HepG2 (cell line): ENCODE data around the gene CBLN3. TPM values are rescaled to one million over a fixed set of nuclear protein-coding genes. Genes with fewer than 3 reads are reported as not detected.

Experiments
- ATAC-seq: fragments of 200-7000 bp; cut with Tn5 transposase; 3 replicates; pipeline ENCODE4 v1.9.1; 2020; ENCODE audit warnings: mild to moderate bottlenecking, moderate library complexity
- BruUV-seq: library from RNA; stranded (reverse); fragments of 400-500 nt; replicated peaks from 2 replicates; lab custom pipeline; 2021; lab: Mats Ljungman, UMichigan
- CTCF ChIA-PET: fragments of 300-600 bp; formaldehyde crosslinking; extraction: SDS; loops from one replicate; lab custom pipeline; 2021; ENCODE audit warnings: low total read pairs, inconsistent platforms, low intra/inter-chr PET ratio; lab: Yijun Ruan, JAX
- POLR2A ChIA-PET: fragments of 350-600 bp; sonication (Branson Sonifier 250); formaldehyde crosslinking; loops from one replicate; lab custom pipeline; 2020; ENCODE audit warnings: antibody characterized with exemption, inconsistent platforms; lab: Yijun Ruan, JAX
- DNase-seq: peaks from one replicate; pipeline ENCODE4 v3.0.0-alpha.2; 2015; ENCODE audit warnings: low spot score
- FAIRE-seq: peaks from 3 replicates; lab custom pipeline; 2011; peaks lifted over from hg19 to GRCh38; lab: Jason Lieb, UNC
- H2AFZ ChIP-seq: one replicate; pipeline ENCODE4 v1.6.1; 2011; ENCODE audit warnings: low read length, inconsistent platforms
- H3K27ac ChIP-seq: fragments of 300-600 bp; 3 replicates; pipeline ENCODE4 v1.8.0; 2011; ENCODE audit warnings: mixed run types, mild to moderate bottlenecking, mixed read lengths, low read length, inconsistent platforms; ENCODE audit not compliant: insufficient read depth; ENCODE audit errors: extremely low read length
- H3K27me3 ChIP-seq, 2 experiments: fragments of 200-600 bp in 1 of 2; 2 replicates in 1 of 2; 3 replicates in 1 of 2; pipeline versions ENCODE4 v1.6.0 to v1.8.0; 2011; ENCODE audit warnings: low read length in 2 of 2, mild to moderate bottlenecking in 2 of 2, moderate library complexity in 2 of 2, inconsistent platforms in 1 of 2; ENCODE audit not compliant: insufficient read depth in 2 of 2, control insufficient read depth in 1 of 2
- H3K36me3 ChIP-seq, 2 experiments: fragments of 200-600 bp in 1 of 2; replicated peaks in 1 of 2; 2 replicates in 1 of 2; 3 replicates in 1 of 2; pipeline versions ENCODE4 v1.5.1 to v1.8.0; 2011; ENCODE audit warnings: low read length in 2 of 2, inconsistent platforms in 1 of 2; ENCODE audit not compliant: insufficient read depth in 2 of 2, control insufficient read depth in 1 of 2
- H3K4me1 ChIP-seq: 2 replicates; pipeline ENCODE4 v1.5.1; 2012; ENCODE audit warnings: low read length, inconsistent platforms; ENCODE audit not compliant: insufficient read depth
- H3K4me2 ChIP-seq: 2 replicates; pipeline ENCODE4 v1.6.0; 2011; ENCODE audit warnings: low read depth, low read length, inconsistent platforms
- H3K4me3 ChIP-seq, 3 experiments: fragments of 200-600 bp in 1 of 3; sonication (generic), shearing (Covaris generic) in 1 of 3; replicated peaks in 1 of 3; 2 replicates each; pipeline ENCODE4 v1.5.1; 2011 to 2016; ENCODE audit warnings: low read length in 3 of 3, inconsistent platforms in 2 of 3, low read depth in 2 of 3, mild to moderate bottlenecking in 2 of 3, control low read depth in 1 of 3, mixed read lengths in 1 of 3; ENCODE audit not compliant: insufficient read depth in 1 of 3
- H3K79me2 ChIP-seq: one replicate; pipeline ENCODE4 v1.6.1; 2011; ENCODE audit warnings: low read length, inconsistent platforms; ENCODE audit not compliant: insufficient read depth
- H3K9ac ChIP-seq: 2 replicates; pipeline ENCODE4 v1.6.0; 2011; ENCODE audit warnings: mild to moderate bottlenecking, low read depth, low read length, inconsistent platforms; ENCODE audit not compliant: insufficient read depth
- H3K9me3 ChIP-seq: 2 replicates; pipeline ENCODE4 v1.5.1; 2012; ENCODE audit warnings: mild to moderate bottlenecking, low read length
- H4K20me1 ChIP-seq: 2 replicates; pipeline ENCODE4 v1.6.0; 2011; ENCODE audit warnings: inconsistent platforms, mild to moderate bottlenecking, low read length, moderate library complexity; ENCODE audit not compliant: insufficient read depth
- ATRX ChIP-seq: sonication (generic); formaldehyde crosslinking; IDR thresholded peaks from 2 replicates; pipeline ENCODE4 v1.4.0; 2020; ENCODE audit warnings: missing genetic modification reagents, borderline replicate concordance
- EZH2 ChIP-seq: conservative IDR thresholded peaks from 2 replicates; pipeline ENCODE4 v1.6.1; 2012; ENCODE audit warnings: mild to moderate bottlenecking, low read depth, low read length, moderate library complexity
- HOXA3 ChIP-seq: sonication (generic); formaldehyde crosslinking; IDR thresholded peaks from 2 replicates; pipeline ENCODE4 v1.5.0; 2020; ENCODE audit warnings: missing genetic modification reagents
- HOXA5 ChIP-seq: sonication (generic); formaldehyde crosslinking; IDR thresholded peaks from 2 replicates; pipeline ENCODE4 v1.4.0; 2020; ENCODE audit warnings: missing genetic modification reagents
- PLRG1 ChIP-seq: fragments of 450-650 bp; conservative IDR thresholded peaks from 2 replicates; pipeline ENCODE4 v1.6.1; 2016
- RAD21 ChIP-seq: fragments of 450-650 bp; formaldehyde crosslinking; IDR thresholded peaks from 2 replicates; pipeline ENCODE4 v1.5.0; 2020; ENCODE audit warnings: mild to moderate bottlenecking
- RBAK ChIP-seq: sonication (generic); formaldehyde crosslinking; IDR thresholded peaks from 2 replicates; pipeline ENCODE4 v1.5.1; 2020; ENCODE audit warnings: mild to moderate bottlenecking, missing genetic modification reagents
- RBFOX2 ChIP-seq: fragments of 200-400 bp; formaldehyde crosslinking; IDR thresholded peaks from 2 replicates; pipeline ENCODE4 v1.6.1; 2017; ENCODE audit warnings: low read depth, mild to moderate bottlenecking, low read length
- ZNF354B ChIP-seq: sonication (generic); formaldehyde crosslinking; IDR thresholded peaks from 2 replicates; pipeline ENCODE4 v1.8.0; 2022; ENCODE audit warnings: mild to moderate bottlenecking, missing genetic modification reagents
- WGBS: methylation state at CpG from one replicate; pipeline ENCODE4 v1.1.6; 2017; ENCODE audit warnings: low lambda C conversion rate; 5-methylcytosine and 5-hydroxymethylcytosine counted together
- in situ Hi-C: cut with HindIII; loops from 2 replicates; pipeline ENCODE4 v1.10.0; 2017; ENCODE audit warnings: low pct_unique_long_range_greater_than_20kb; ENCODE audit not compliant: extremely low pct_ligation_motif_present
- intact Hi-C: fragments of 100-400 bp; cut with micrococcal nuclease; formaldehyde crosslinking; loops from one replicate; pipeline ENCODE4 v1.10.0; 2022; ENCODE audit not compliant: unreplicated experiment
- polyA plus RNA-seq, 8 experiments: library from polyadenylated mRNA; depleted of rRNA in 3 of 8; stranded (reverse) in 7 of 8; unstranded in 1 of 8; fragments of >200 nt; fragmentation: Illumina TruSeq in 4 of 8; extraction: Trizol in 4 of 8; gene quantifications; 2 replicates each; pipeline versions ENCODE4 v1.2.1 to v1.2.3, GENCODE V29; 2011 to 2016; ENCODE audit warnings: low read depth in 4 of 8, missing spikeins in 1 of 8, mixed read lengths in 1 of 8; ENCODE audit not compliant: insufficient read depth in 1 of 8
- total RNA-seq, 5 experiments: library from RNA; depleted of rRNA; stranded (reverse); fragments of >200 nt; fragmentation: Illumina TruSeq; extraction: Trizol; gene quantifications; 2 replicates each; pipeline ENCODE4 v1.2.3, GENCODE V29; 2016; ENCODE audit warnings: low read depth in 1 of 5
- TF ChIP-seq, protein P1 (sequence below): IDR thresholded peaks from 2 replicates; pipeline ENCODE4 v1.6.1; 2012; ENCODE audit warnings: inconsistent platforms
- TF ChIP-seq, protein P2 (sequence below): sonication (generic); formaldehyde crosslinking; IDR thresholded peaks from 2 replicates; pipeline ENCODE4 v1.4.0; 2020; ENCODE audit warnings: missing genetic modification reagents
- TF ChIP-seq, protein P3 (sequence below): sonication (generic); formaldehyde crosslinking; IDR thresholded peaks from 2 replicates; pipeline ENCODE4 v1.4.0; 2020; ENCODE audit warnings: missing genetic modification reagents, borderline replicate concordance
- TF ChIP-seq, protein P4 (sequence below): sonication (generic); formaldehyde crosslinking; IDR thresholded peaks from 2 replicates; pipeline ENCODE4 v1.8.0; 2022; ENCODE audit warnings: mild to moderate bottlenecking, missing genetic modification reagents; ENCODE audit not compliant: insufficient replicate concordance
- TF ChIP-seq, protein P5 (sequence below): sonication (generic); formaldehyde crosslinking; IDR thresholded peaks from 2 replicates; pipeline ENCODE4 v1.9.0; 2021; ENCODE audit warnings: missing genetic modification reagents, mild to moderate bottlenecking, borderline replicate concordance

Gene CBLN3
- total and polyA plus RNA-seq, 2 of the 13 experiments (the other 11 are each of a cell fraction or from before 2014, with no cell fraction given): 0.66 to 0.98 TPM

DNA sequence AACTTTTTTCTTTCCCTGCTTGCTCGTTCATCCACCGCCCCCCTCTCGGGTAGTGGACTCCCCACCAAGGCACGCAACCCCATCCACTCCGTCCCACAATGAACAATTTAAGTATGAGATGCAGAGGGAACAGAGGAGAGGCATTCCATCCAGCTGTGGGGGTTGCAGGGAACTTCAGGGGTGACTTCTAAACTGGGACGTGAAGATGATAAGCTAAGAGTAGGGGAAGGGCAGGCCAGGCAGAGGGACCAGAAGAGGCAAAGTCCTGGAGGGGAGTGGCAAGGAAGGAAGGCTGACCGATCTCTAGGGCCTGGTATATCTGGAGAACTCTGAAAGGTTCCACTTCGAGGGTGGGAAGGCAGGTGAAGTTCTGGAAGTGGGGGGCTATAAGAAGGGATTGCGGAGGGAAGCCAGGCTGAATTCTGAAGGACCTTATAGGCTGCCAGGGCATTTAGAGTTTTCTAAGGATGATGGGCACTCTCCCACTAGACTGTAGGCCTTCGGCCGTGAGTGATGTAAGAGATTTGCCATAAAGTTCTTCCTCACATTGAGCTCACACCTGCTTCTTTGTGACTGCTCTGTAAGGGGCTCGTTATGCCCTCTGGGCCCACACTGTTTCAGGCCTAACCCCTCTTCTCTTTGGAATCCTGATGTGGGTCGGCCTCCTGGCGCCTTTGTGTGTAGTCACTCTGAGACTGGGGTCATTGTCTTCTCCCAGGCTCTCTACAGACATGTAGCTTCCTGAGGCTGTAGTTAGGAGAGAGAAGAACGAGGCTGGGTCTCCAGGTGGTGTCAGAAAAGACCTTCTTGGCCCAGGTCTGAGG, 49.3 kb downstream of the CBLN3 start (continued):
- no peak for TF ChIP-seq HOXA5 (CRISPR knock-in tag)
- TF ChIP-seq EZH2: 0 out of 2 replicates have a peak, but pooled peaks have one; percentile 25

DNA sequence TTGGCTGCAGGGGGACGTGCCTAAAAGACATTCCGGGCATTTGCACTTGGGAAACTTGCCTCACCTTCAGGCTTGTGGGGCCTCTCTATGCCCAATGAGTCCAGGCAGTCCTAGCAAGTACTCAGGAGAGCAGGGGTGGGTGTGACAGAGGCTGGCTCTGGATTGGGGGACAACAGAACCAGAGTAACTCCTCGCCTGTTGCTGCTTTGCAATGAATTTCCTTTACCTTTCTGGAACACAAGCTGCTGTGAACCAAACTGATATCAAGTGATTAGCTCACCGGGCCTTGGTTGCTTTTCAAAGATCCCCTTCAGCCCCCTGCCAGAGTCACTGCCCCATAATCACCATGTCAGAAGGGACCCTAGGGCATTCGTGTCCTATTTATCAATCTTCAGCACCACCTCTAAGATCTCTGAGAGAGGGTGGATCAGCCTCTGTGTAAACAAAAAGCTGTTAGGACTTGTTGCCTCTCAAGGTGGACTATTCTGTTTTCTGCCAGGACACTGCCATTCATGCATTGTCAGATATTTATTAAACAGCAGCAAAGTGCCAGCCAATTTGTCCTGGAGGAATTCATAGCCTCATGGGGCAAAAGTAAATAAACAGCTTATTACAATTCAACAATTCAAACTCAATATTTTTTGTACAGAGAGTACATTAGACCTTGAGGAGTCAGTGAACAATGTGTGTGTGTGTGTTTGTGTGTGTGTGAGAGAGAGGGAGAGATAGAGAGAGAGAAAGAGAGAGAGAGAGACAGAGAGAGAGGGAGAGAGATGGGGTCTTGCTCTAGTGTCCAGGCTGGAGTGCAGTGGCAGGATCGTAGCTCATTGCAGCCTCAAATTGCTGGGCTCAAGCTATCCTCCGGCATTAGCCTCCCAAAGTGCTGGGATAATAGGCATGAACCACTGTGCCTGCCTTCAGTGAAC, 50.2 kb downstream of the CBLN3 start:
- Histone ChIP-seq H3K9me3 (no peaks in the 10 kb centered on the region), H3K79me2 (no peaks in the 10 kb centered on the region), H3K27me3 (peaks cover 7 to 58% of the 10 kb centered on the region in 2 experiments; a peak in 4 of 5 replicates), H3K36me3 (no peaks in the 10 kb centered on the region), H3K27ac (no peak overlapping the region), H3K9ac (no peak overlapping the region), H4K20me1 (no peaks in the 10 kb centered on the region), H3K4me3 (no peak overlapping the region), H3K4me1 (peaks cover 14% of the 10 kb centered on the region), H2AFZ (no peak overlapping the region), H3K4me2 (no peak overlapping the region)
- intact Hi-C loops (no loop called here), in situ Hi-C loops (no loop called here)
- no TSS peak for BruUV-seq
- ATAC-seq: no peak; the same call in 2 of the 3 replicates
- ChIA-PET POLR2A (interaction anchor here (1.2 to 2.0 kb wide), 2 partner anchors 13 to 51 kb away, joined by 4 to 10 read pairs; partner anchors contain the start of genes CBLN3 and KHNYN), CTCF (no interaction called here)
- WGBS: 28% methylated on average over 7 of the region's 7 CpGs
- DNase-seq: no peak
- no peak for FAIRE-seq
- TF ChIP-seq, protein P1, sequence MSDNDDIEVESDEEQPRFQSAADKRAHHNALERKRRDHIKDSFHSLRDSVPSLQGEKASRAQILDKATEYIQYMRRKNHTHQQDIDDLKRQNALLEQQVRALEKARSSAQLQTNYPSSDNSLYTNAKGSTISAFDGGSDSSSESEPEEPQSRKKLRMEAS: no peak
- TF ChIP-seq PLRG1: peak; percentile 58; the same call in 1 of the 2 replicates
- TF ChIP-seq ATRX: no peak
- TF ChIP-seq, protein P2, sequence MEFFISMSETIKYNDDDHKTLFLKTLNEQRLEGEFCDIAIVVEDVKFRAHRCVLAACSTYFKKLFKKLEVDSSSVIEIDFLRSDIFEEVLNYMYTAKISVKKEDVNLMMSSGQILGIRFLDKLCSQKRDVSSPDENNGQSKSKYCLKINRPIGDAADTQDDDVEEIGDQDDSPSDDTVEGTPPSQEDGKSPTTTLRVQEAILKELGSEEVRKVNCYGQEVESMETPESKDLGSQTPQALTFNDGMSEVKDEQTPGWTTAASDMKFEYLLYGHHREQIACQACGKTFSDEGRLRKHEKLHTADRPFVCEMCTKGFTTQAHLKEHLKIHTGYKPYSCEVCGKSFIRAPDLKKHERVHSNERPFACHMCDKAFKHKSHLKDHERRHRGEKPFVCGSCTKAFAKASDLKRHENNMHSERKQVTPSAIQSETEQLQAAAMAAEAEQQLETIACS: 0 out of 2 replicates have a peak, but pooled peaks have one; percentile 23
- no peak for TF ChIP-seq RAD21
- no peak for TF ChIP-seq RBFOX2
- no peak for TF ChIP-seq HOXA3 (CRISPR knock-in tag)
- TF ChIP-seq, protein P3, sequence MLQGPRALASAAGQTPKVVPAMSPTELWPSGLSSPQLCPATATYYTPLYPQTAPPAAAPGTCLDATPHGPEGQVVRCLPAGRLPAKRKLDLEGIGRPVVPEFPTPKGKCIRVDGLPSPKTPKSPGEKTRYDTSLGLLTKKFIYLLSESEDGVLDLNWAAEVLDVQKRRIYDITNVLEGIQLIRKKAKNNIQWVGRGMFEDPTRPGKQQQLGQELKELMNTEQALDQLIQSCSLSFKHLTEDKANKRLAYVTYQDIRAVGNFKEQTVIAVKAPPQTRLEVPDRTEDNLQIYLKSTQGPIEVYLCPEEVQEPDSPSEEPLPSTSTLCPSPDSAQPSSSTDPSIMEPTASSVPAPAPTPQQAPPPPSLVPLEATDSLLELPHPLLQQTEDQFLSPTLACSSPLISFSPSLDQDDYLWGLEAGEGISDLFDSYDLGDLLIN: no peak
- TF ChIP-seq, protein P4, sequence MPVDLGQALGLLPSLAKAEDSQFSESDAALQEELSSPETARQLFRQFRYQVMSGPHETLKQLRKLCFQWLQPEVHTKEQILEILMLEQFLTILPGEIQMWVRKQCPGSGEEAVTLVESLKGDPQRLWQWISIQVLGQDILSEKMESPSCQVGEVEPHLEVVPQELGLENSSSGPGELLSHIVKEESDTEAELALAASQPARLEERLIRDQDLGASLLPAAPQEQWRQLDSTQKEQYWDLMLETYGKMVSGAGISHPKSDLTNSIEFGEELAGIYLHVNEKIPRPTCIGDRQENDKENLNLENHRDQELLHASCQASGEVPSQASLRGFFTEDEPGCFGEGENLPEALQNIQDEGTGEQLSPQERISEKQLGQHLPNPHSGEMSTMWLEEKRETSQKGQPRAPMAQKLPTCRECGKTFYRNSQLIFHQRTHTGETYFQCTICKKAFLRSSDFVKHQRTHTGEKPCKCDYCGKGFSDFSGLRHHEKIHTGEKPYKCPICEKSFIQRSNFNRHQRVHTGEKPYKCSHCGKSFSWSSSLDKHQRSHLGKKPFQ (CRISPR knock-in tag): no peak
- TF ChIP-seq ZNF354B (CRISPR knock-in tag): 0 out of 2 replicates have a peak, but pooled peaks have one; percentile 58
- no peak for TF ChIP-seq RBAK (CRISPR knock-in tag)
- TF ChIP-seq, protein P5, sequence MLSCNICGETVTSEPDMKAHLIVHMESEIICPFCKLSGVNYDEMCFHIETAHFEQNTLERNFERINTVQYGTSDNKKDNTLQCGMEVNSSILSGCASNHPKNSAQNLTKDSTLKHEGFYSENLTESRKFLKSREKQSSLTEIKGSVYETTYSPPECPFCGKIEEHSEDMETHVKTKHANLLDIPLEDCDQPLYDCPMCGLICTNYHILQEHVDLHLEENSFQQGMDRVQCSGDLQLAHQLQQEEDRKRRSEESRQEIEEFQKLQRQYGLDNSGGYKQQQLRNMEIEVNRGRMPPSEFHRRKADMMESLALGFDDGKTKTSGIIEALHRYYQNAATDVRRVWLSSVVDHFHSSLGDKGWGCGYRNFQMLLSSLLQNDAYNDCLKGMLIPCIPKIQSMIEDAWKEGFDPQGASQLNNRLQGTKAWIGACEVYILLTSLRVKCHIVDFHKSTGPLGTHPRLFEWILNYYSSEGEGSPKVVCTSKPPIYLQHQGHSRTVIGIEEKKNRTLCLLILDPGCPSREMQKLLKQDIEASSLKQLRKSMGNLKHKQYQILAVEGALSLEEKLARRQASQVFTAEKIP (CRISPR knock-in tag): no peak
